HG03039 (cell line): ENCODE measurements around the gene EMSY.

Experiments
- ATAC-seq: cut with Tn5 transposase; IDR thresholded peaks from one replicate; pipeline ENCODE4 v1.9.1; 2021; ENCODE audit warnings: mild to moderate bottlenecking, moderate library complexity; ENCODE audit not compliant: unreplicated experiment

Gene EMSY

DNA sequence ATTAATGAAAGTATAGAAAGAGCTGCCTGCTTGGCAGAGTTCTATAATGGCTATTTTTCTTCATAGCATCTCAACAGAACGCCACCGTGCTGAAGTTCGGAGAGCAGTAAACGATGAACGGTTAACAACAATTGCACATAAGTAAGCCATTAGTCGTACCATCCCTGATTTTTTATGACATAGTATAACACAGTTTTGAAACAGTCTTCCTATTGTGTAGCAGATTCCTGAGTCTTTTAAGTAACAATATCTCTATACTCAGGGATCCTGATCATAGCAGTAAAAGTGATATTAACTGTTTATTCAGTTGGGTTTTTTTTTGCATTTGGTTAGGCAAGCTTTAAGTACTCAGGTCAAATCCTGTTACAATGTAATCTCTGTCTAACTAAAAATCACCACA lies 8.4 kb downstream of the EMSY start:
- no peak for ATAC-seq

DNA sequence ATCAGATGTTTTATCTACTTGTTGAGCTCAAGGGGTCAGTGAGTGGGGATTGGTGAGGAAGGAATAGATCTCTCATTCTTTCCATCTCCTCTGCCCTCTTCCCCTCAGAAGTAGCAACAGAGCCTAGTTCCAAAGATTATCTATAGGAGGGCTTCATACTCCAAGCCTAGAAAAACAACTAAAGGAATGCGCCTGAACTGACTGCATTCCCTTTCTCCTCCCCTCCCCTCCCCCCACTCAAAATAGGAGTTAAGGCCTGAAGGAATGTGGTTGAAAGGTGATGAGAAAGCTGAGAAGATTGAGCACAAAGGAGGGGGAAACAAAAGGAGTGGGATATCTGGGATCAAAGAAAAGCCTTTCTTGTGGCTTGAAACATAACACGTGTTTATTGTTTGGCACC lies 10.5 kb downstream of the EMSY start:
- ATAC-seq, result no peak

DNA sequence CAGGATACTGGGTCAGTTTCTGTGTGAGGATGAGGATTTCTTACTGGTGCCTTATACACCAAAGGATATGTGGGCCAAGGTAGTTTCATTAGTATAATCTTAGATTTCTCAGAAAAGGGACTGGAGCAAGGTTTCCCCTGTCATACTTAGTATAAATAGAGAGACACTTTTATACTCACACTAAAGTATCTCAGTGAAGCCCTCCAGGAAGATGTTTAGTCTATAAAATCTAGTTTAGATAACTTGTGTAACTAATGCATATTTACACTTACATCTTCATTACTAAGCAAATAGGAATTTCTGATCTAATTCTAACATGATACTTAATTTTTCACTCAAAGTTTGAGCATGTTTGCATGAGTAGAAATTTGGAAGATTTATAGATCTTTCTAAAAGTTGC lies 11.1 kb downstream of the EMSY start:
- ATAC-seq, result no peak

DNA sequence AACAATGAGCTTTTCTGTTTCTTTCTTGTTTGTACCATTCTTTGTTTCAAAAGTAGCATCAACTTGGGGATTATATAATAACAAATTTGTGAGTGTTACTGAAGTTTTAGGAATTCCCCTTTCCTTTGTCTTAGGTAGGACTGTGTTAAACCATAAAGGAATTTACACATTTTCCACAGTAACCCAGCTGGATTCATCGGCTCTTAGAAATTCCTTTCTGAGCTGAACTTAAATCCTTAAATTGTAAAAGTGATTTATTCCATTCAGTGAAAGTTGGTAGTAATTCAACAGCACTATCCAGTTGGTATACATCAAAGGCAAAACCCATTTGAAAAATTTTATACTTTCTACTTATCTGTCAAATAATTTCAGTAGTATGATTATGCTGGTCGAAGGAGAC lies 11.8 kb downstream of the EMSY start:
- no peak for ATAC-seq

DNA sequence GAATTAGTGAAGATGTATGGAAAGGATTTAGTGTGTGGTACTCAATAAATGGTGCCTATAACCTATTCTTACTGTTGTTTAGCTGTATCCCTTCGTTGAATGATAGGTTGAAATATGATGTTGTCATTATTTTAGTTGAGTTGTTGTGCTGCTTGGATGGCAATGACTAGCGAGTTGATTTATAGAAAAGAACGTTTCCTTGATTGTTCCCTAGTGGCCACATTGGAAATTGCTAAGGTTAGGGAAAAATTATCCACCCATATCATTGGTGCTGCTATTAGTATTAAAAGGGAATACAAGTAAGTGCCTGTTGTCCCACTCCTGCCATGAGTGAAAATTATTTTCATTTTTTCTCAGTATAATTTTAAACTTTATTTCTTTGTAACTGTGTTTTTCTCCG lies 14.5 kb downstream of the EMSY start:
- ATAC-seq, result no peak

DNA sequence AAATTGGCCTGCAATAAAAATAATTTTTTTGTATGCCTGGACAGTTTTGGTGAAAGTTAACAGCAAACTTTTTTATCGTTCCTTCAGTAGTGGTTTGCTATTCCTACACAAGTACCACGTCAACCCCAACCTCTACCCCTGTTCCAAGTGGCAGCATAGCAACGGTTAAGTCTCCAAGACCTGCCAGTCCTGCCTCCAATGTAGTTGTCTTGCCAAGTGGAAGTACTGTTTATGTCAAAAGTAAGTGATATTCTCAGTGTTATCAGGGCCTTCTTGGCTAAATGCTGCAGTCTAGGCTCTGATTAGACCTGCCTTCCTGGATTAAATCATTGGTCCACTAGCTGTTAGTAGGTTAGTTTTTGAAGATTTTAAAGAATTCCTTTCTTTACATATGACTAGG lies 15.0 kb downstream of the EMSY start:
- no peak for ATAC-seq

DNA sequence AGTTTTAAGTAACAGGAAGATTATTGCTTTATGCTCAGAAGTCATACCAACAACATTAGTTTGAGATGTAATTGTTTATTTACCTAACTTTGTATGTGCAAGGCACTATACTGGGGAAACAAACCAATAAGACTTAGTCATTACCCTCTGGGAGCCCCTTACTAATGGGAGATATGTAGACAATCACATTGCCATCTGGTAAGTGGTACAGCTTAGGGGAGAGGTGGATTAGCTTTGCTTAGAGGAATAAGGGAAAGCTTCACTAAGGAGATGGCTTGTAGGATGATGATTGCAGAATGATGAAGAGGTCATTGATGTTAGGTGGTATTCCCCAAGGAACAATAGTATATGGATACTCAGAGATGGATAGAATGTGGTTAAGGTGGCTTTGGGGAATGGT lies 17.5 kb downstream of the EMSY start:
- no peak for ATAC-seq

DNA sequence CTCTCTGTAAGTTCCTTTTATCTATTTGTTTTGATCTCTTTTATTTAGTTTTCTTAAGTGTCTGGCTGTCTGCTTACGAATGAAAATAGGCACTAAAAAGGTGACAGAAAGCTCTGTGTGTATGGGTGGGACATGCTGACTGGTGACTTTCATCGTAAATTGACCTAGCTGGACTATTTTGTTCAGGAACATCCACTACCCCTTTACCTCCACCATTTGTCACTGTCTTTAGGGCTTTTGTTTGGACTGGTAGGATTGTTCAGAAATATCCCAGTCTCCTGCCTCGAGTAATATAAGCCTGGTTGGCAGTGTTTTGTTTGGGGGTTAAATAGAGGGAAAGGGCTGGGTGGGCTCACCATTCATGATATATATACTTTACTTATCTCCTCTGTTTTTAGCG lies 20.9 kb downstream of the EMSY start:
- no peak for ATAC-seq

DNA sequence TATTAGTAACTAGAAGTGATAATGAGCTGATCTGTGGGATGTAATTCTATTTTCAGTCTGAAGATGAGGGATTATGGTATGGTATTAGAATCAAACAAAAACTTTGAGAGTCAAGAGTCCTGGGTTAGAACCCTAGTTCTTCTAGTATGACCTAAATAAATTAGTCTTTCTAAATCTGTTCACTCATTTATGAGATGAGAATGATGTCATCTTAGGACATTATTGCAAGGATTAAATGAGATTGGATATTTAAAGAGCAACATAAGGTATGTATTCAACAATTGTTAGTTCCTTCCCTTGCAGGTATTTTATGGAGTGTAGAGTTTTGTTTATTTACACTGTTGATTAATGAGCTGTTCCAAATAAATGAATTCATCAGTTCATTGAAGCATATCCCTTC lies 21.8 kb downstream of the EMSY start:
- no peak for ATAC-seq

DNA sequence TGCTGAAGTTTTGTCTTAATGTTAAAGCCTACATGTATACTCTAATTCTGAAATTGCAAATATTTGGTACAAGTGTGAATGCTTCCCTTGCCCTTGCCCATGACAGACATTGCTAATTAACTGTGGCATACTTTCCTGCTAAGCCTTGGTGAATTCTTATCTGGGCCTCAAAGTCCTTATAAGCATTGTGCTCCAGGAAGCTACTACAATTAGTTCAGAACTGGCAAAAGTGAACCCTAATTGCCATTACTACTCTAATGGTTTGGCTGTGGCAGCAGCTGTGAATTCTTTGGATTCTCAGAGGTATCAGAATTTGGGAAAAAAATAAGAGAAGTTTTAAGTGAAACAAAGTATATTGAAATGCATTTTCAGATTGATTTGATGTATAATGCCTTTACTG lies 24.3 kb downstream of the EMSY start:
- ATAC-seq, result no peak

DNA sequence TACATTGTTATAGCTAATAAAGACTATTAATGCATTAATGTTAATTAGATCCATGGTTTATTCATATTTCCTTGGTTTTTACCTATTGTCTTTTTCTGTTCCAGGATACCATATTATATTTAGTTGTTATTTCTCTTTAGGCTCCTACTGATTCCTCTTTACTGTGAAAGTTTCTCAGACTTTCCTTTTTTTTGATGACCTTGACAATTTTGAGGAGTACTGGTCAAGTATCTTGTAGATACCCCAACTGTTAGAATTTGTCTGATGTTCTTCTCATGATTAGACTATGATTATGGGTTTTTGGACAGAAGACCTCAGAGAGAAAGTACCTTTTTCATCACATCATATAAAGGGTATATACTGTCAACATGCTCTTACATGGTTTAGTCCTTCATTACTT lies 26.6 kb downstream of the EMSY start:
- ATAC-seq, result no peak

DNA sequence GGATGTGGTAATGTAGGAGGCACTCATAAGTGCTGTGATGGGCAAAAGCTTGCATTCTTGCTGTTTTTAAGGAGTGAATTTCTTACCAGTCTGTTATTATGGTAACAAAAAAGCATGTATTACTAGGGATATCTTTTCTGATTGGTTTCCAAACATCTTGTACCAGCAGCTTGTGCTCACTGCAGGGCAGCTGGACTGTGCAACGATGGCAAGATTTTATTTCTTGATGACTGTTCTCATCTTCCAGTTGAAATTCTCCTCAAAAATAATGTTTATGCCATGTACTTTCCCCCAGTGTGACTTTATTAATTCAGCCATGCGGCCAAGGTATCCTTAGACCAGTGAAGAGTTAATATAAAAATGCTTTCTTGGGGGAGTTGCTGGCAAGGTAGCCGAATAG lies 35.4 kb downstream of the EMSY start:
- no peak for ATAC-seq

DNA sequence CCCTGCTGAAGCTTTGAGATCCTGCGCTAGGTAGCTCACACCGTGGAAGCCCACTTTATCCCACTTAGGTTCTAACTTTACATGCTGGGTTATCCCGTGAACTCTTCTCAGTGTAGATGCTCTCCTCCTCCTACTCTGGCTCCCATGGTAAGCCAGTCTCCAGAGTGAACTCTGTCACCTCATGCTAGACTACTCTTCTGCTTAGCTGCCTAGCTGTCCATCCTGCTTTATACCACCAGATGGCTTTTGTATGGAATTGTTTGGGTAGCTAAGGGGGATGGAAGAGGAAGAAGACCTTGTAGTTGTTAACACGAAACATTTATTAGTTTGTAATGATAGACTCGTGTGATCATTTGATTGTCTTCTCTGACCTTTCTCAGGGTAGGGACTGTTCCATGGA lies 46.8 kb downstream of the EMSY start:
- no peak for ATAC-seq

DNA sequence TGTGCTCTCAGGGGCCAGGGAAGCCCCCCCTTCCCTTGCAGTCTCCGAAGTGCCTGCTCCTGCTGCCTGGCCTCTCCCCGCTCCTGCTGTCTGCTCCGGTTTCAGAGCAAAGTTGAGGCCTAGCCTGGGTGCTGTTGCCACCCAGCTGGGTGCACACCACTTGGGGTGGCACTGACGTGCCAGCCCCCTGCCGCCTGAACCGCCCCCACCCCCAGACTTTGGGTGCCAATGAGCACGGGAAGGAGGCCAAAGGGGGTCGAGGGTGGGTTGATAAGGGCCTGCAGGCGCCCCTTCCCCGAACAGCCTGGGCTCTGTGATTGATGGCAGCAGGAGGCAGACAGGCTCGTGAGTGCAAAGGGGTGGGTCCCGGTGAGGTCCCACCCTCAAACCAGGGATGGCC lies 48.2 kb downstream of the EMSY start:
- no peak for ATAC-seq

DNA sequence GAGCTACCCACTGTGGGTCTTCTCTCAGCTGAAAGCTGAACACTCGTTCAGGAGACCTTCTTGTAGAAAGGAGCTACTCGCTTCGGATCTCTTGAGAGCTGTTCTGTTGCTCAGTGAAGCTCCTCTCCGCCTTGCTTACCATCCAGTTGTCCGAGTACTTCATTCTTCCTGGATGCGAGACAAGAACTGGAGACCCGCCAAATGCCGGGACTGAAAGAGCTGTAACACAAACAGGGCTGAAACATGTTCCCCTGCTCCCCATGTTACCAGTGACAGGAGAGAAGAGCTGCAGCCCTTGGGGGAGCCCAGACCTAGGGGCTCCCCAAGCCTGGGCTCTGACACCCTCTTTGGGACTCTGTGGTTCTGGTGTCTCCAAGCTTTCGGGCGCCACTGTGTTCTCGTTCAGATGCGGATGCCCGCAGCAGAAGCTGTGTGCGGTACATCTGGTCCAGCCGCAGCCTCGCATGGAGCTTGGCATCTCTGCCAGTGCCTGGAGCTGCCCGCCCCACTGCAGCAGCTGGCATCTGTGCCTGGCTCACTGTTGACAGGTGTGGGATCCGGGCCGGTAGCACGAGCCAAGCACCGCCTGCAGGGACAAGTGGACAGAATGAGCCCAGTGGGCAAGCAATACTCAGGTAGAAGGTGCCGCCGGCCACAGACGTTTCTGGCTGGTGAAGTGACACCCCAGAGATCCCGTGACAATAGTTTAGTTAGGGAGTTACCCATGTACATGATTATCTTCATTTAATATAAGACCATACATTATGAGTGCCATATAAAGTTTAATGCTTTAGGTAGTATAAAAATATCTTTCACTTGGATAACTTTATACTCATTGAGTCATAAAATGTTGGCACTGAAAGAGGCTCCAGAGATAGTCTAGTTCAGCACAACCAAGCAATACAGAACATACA lies 49.1 kb downstream of the EMSY start:
- no peak for ATAC-seq

DNA sequence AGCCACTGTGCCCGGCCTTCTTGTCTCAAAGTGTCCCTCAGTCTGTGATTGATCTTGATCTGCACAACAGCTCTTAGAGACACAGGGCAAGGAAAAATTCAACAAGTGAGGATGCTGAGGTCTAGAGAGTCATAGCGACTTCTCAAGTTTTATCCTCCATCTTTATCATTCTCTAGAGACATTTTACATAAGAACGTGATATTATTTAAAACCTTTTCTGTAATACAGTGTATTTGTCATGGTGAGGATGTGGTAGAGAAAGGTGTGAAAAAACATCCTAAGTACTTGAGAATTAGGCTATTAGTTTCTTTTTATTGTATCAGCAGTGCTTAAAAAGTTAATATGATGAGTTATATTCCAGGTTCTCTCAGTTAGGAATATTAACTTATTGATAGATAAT lies 50.2 kb downstream of the EMSY start:
- no peak for ATAC-seq

DNA sequence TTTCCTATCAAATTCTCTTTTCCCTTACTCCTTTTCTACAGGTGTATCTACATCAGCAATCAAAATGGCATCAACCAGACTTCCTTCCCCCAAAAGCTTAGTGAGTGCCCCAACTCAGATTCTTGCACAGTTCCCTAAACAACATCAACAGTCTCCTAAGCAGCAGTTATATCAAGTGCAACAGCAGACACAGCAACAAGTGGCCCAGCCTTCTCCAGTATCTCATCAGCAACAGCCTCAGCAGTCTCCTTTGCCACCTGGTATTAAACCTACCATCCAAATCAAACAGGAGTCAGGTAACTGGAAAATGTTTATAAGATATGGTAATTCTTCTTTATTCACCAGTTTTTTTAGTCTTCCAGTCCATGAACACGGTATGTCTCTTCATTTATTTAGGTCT lies 51.4 kb downstream of the EMSY start:
- ATAC-seq, result no peak

DNA sequence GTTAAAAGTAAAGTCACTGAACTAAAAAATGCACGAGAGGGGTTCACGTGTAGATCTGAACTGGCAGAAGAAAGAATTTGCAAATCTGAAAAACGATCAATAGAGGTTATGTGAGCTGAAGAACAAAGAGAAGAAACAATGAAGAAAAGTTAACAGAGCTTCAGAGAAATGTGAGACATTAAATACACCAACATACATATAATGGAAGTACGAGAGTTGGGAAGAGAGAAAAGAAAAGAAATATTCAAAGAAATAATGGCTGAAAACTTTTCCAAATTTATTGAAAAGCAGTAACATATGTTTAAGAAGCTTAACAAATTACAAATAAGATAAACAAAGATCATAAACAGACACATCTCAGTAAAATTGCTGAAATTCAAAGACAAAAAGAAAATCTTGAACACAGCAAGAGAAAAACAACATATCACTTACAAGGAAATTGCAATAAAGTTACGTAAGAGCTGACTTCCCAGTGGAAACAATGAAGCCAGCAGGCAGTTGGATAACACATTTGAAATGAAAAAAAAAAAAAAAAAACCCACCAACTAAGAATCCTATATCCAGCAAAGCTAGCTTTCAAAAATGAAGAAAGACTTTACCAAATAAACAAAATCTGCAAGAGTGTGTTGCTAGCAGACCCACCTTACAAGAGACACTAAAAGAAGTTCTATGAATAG lies 56.8 kb downstream of the EMSY start:
- no peak for ATAC-seq

DNA sequence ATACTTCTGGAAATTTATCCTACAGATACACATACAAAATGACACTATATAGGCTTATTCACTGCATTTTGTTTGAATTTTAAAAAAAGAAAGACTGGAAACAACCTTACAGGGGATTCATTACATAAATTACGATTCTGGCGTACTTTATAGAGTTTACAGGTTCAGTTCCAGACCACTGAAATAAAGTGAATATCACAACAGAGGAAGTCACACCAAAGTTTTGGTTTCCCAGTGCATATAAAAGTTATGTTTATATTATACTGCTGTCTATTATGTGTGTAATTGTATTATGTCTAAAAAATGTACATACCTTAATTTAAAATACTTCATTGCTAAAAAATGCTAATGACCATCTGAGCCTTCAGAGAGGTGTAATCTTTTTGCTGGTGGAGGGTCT lies 62.0 kb downstream of the EMSY start:
- ATAC-seq, result no peak

DNA sequence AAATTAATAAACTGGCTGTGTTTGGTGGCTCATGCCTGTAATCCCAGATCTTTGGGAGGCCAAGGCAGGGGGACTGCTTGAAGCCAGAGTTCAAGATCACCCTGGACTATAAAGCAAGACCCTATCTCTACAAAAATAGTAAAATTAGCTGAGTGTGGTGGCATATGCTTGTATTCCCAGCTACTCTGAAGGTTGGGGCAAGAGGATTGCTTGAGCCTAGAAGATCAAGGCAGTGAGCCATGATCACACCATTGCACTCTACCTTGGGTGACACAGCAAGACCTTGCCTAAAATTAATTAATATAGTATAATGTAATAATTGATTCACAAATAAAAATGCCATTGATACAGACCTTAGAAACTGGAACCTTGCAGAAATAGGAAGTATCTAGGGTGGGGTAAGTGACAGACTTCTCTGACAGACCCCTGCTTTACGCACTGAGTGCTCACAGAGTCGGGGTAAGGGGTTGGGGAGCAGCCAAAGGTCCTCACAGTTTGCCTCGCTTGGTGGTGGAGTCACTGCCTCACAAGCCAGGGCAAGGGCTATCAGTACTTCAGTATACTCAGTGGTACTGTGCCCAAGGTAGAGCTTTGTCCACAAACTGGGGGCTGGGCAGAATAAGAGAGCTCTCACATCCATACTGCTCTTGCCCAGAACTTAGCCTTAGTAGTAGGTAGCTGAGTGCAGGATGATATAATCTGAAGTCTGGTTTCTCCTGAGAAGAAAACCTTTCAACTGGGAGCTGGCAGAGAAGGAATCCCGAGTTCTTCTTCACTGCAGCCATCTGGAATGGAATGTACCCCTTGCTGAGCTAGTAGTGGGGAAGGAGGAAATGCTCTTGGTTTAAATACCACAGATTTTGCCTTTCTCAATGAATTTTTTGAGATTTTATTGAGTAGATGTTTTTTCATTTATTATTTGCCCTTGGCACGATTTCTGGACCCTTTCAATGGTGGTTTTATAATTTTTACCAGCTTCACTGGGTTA lies 65.5 kb downstream of the EMSY start:
- no peak for ATAC-seq
